Measurements from ENCODE around the gene SNRPB2.

DNA sequence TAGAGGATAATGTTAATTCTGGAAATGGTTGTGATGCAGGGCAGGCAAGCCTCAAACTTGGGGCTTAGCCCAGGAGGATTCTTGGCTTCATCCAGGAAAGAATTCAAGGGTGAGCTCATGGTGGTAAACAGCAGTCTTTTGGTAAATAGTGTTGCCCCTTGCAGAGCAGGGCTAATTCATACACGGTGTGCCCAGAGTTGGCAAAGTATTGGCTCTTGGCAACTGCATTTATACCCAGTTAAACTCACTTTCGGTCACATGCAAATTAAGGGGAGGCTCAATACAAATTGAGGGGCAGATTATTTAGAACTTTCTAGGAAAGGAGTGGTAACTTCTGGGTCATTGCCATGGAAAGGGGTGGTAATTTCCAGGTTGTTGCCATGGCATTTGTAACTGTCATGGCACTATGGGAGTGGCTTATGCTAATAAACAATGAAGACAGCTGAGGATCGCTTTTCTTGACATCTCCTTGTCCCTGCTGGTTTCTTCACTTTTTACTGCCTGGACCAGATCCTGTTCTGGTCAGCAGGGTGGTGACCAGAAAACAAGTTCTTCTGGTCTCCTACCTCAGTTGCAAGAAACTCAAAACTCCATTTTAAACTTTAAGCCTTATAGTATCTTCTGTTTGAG is 14.5 kb downstream of the SNRPB2 start:
- TF ChIP-seq CTCF (IDR thresholded peaks at IDR 0.05; ENCODE audit: extremely low read depth in 1 of 2, insufficient read depth in 1 of 2, low read depth in 1 of 2, low read length in 2 of 2) (no peak), EZH2 (IDR thresholded peaks at IDR 0.05; ENCODE audit: borderline replicate concordance, low read depth, low read length, severe bottlenecking) (no peak), POLR2A (IDR thresholded peaks at IDR 0.05; ENCODE audit: low read depth, low read length) (no peak), POLR2AphosphoS5 (IDR thresholded peaks at IDR 0.05; ENCODE audit: insufficient read depth, low read depth, low read length) (no peak), GATA2 (IDR thresholded peaks at IDR 0.05; ENCODE audit: insufficient read depth, insufficient read length, low read depth, low read length) (no peak), MAX (IDR thresholded peaks at IDR 0.05; ENCODE audit: insufficient read depth, insufficient read length) (no peak), JUN (IDR thresholded peaks at IDR 0.05; ENCODE audit: borderline replicate concordance, insufficient read depth, insufficient read length, low read depth) (no peak)
